GM19193 (cell line): ENCODE data around the gene HOXB7.

ENCODE experiments used
- POLR2A ChIP-seq: IDR thresholded peaks from 4 replicates; pipeline ENCODE4 v1.6.1; 2011; ENCODE audit not compliant: insufficient read depth, insufficient read length; ENCODE audit errors: extremely low read depth

The HOXB7 gene

DNA sequence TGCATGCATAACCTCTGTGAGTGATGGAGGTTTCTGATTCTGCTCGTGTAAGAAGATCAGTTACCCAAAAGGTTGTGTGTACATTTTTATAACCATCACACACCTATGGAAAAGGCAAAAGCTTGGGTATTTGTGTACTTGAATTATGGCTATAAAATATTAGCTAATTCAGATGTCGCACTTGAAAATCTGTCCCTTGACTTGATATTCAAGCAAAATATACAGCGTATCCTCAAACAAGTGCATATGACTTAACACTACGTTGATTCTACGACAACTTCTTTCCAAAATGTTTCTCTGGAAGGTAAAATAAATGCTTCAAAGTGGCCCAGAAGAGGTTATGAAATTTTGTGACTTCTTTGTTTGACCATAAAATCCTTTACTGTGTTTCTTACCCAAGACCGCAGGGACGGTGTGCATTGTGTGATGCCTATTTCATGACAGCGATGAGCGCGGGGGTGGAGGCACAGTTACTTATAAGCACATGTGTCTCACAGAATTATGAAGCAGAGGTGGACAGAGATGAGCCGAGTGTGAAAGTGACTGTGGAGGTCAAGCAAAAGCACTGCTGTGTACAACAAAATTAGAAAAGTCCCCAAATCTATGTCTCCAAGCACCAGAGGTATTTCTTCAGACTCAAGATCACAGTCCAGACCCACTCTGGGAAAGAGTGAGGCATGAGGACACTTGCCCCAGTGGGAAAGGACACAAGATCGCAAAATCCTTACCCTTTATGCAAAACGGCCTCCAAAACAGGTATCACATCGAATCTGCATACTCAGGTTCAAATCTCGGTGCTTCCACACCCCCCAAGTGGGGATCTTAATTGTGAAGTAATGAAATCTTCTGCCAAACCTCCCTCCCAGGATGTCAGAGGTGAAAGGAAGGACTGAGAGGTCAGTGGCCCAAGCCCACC, 19.4 kb upstream of the HOXB7 start:
- TF ChIP-seq POLR2A: no peak

DNA sequence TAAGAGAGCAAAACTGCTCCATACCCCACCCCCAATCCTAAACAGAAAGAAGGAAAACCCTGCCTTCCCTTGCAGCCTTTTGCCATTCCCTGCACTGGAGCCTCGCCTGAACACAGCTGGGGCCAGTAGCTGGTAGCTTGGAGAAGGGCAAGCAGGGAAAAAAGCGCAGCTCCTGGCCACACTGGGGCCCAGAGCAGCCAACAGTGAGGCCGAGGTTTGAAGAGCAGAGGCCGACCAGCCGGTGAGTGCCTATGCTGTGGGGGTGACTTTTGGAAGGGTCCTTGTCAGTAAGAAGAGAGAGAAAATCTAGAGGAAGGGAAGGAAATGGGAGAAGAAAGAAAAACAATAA, 18.6 kb upstream of the HOXB7 start:
- TF ChIP-seq POLR2A: no peak

DNA sequence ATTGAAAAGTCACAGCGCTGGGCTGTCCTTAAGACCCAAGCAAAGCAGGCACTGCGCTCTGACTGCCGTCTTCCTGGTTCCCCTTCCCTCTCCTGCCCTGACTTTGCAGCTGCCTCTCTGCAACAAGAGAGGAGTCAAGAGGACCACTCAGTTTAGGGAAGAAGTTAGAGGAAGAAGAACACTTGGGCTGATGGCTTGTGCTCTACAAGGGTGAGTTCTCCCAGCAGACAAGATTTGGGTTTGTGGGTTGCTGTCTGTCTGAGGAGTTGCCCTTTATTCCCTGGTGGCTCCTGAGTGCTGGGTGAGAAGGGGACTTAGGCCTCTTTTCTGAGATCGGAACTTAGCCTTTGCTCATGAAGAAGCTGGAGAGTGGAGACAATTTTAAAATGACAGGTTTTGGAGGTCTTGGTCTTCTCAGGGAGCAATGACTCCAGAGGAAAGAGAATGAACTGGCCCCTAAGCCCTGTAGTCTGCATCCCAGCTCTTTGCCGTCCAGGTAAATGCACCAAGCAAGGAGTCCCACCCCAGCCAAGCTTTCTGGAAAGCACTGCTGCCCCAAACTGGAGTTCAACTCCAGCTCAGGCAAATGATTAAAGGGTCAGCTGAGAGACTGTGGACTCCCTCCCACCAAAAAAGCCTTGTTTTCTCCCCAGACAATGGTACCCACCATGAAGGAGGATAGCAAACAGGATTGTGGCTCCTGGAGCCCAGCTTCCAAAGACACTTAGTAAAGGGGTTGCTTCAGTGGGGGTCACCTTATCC, 18.0 kb upstream of the HOXB7 start:
- no peak for TF ChIP-seq POLR2A

DNA sequence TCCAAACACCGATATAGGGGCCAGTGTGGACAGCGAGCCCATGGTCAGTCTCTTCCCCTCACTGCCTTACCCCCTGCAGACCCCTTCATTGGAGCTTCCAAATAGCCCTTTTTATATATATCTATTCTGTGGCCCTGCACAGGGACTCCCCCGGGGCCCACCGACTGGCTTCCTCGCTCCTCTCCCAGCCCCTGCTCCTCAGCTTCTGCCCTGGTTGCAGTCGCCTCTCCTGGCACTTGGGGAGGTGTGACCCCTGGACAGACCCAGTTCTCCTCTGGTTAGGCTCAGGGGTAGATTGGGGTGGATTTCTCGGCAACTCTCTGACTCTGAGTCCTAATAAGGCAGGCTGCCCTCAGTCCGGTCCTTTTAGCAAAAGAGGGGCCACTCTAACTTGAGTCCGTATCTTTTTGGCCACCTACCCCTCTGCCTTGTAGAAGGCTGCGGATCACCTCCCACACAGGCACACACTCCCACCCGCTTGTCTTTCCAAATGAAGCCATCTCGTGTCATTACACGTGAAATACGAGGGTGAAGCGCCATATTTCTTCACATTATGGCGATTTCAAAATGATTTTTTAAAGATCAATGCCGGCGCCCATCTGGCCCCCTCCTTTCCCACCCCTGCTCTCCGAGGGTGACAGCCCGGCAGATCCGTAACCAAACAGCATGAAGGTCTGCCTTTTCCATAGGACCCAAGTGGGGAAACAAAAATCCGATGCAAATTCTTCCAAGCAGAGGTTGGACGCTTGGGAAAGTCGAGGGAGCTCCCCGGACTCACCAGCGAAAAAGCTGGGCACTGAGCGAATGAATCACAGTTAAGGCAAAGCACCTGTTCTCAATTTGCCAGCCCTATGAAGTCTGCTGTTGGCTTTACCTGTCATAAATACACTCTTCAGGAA, 17.1 kb upstream of the HOXB7 start:
- no peak for TF ChIP-seq POLR2A

DNA sequence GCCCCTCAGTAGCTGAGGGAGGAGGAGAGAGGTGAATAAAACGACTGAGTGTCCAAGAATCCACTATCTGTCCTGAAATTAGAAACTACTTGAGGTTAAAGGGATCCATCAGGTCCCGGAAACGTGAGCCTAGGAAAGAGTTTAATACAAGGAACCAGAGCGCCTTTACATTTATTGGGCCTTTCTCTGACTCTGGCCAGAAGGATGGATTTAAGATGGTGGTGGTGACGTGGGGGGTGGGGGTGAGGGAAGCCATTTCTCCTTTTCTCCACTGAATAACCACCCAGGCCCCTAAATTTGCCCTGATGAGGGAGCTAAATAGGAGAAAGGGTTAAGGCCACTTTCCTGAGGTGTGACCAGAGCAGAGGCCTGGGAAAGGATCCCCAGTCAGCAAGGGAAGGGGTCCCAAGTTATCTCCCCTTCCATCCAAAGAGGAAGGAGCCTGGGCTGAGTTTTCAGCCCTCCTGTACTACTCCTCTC, 16.3 kb upstream of the HOXB7 start:
- TF ChIP-seq POLR2A: no peak

DNA sequence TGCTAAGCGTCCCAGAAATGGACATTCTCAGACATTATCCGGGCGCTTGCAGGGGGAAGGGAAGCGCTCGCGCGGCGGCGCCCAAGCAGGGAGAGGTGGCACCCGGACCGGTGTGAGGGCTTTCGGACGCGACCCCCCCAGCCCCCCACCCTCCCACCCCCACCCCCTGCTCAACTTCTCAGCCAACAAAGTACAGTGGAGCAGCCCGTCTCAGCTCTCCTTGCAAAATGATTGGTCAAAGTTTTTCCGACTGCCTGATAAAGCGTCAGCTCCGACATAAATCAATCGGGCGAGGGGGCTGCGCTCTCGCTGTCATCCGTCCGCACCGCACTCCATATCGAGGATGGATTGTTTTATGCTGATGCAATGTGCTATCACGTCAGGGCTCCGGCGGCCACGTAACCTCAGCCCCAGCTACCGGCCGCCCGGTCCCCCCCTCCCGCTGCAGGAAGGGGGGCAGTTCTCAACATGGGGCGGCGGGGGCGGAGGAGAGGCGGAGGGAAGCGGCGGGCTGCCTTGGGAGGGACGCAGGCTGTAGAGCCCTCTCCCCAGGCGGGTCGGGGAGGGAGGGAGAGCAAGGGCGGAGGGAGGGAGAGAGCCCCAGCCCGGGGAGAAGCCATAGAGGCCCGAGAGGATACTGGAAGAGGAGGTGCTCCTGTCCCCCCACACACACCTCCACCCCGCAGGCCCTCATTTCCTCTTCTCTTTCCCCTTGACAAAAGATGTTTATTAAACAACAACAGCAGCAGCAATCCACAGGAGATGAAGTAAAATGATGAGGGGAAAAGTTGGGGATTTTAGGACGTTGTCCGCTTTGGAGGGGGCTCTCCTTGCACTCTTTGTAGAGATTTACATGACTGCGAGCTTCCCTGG, 15.7 kb upstream of the HOXB7 start, which contains the start of gene HOXB9:
Gene HOXB9, minus strand, starts transcription at position 114 of the 873 bp plus-strand sequence. Its CDS starts 89 bp downstream, at position 25.
- no peak for TF ChIP-seq POLR2A

DNA sequence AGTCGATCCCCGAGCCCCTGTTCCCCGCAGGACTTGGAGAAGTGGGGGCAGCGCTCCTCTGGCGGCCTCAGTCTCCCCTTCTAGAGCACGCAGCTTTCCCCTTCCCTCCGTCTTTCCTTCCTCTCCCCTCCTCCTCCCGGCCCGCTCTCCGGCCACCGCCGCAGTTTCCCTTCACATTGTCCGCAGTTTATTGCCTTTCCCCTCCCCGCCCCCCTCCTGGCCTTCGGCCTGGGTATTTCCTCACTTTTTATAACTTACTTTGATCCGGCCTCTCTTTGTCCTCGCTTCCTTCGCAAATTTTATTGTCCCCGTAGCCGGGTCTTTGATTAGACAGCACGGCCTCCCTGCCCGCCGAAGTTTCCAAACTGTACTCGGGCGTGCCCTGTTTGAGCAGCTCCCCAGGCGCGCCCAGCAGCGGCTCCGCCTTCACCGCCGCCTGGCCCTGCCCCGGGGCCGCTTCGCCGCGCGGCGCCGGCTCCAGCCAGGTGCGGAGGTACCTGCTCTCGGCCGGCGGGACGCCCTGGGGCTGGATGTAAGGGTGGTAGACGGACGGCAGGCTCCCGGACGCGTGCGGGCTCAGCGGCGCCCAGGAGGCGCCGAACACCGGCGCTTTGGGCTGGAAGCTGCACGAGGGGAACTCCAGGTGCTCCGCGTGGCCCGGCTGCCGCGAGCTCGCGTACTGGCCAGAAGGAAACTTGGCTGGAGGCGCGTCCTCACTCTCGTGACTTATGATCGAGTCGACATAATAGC, 14.9 kb upstream of the HOXB7 start:
- TF ChIP-seq POLR2A: no peak

DNA sequence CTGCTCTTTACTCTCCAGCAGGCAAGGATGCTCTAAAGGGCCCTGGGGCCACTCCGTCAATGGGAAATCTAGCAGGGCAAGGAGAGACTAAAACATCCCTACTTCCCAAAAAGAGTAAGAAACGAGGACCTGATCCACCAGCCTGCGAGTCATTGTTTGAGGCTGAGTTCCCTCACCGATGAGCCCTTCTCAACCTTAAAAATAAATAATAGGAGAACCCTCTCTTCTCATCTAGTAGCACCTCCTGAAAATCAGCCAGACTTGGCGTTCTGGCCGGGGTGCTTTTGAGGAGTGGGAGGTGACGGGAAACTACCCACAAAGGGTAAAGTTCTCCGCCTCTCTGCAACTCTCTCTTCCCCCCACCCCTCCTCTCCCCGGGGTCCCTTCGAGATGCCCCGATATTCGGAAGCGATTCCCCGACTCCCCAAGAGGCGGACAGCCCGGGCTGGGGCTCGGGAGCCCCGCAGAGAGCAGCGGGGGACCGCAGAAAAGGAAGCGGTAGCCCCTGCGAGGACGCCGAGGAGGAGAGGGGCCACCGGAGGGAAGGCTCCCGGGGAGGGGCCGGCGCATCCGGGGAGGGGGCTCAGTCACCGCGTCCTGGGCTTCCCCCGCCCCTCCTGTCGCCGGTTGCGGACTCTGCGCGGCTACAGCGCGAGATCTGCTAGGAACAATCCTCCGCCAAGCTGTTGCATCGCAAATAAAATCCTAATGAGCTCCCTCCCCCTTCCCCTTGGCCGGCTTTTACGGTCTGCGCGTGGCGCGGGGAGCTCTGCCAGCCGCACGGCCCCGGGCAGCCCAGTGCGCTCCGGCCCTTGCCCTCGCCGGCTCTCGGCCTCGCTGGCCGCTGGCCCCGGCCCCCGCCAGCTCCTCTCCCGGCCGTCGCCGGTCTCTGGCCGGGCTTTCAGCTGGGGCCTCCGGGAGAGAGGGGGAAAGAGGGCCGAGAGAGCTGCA, 14.0 kb upstream of the HOXB7 start:
- no peak for TF ChIP-seq POLR2A

DNA sequence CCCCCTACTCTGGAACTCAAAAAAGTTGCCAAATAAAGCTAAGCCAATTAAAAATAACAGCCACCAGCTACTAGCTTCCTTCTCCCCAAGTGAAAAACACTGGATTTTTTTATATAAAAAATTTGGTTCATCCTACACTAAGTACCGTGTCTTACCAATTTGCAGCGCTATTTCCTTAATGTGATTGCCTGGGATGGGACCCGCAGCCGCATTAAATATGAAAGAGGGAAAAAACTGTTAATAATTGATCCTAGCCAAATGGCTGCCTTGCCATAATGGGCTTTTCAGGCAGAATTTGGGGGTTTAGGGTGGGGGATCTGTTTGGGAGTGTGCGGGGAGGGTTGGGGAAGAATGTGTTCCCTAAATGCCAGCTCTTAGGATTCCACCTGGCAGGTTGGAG, 13.3 kb upstream of the HOXB7 start:
- TF ChIP-seq POLR2A: no peak

DNA sequence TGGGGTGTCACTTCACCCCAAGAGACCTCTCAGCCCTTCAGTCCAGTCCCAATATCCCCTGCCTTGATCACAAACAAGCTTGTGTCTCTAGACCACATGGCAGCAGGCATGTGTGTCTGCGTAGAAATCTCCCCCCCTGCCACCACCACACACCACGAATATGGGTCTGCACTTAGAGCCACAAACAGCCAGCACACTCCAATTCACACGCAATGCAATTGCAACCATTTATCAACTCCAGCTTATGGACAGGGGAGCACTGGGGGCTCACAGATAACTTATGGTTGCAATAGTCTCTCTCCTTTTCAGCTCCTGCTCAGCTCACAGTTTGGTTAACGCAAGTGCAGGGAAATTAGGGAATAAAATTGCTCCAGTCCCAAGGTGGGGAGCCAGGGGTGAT, 12.8 kb upstream of the HOXB7 start:
- TF ChIP-seq POLR2A: no peak

DNA sequence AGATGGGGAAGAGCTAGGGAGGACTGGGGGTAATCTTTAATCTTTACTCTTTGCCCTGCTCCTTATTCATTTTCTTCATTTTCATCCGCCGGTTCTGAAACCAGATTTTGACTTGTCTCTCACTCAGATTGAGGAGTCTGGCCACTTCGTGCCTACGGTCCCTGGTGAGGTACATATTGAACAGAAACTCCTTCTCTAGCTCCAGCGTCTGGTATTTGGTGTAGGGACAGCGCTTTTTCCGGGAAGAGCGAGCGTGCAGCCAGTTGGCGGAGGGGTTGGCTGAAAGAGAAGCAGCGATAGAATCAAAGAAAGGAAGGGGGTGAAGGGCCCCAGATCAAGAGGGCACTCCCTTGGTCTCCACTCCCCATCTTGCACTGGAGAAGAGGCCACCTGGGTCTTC, 12.0 kb upstream of the HOXB7 start:
- no peak for TF ChIP-seq POLR2A
